GM18499 (cell line): ENCODE results near the gene GAPDHS.

Experiments
- ATAC-seq: cut with Tn5 transposase; IDR thresholded peaks from one replicate; pipeline ENCODE4 v1.9.1; 2021; ENCODE audit warnings: moderate number of reproducible peaks; ENCODE audit not compliant: insufficient read depth, unreplicated experiment

The GAPDHS gene

DNA sequence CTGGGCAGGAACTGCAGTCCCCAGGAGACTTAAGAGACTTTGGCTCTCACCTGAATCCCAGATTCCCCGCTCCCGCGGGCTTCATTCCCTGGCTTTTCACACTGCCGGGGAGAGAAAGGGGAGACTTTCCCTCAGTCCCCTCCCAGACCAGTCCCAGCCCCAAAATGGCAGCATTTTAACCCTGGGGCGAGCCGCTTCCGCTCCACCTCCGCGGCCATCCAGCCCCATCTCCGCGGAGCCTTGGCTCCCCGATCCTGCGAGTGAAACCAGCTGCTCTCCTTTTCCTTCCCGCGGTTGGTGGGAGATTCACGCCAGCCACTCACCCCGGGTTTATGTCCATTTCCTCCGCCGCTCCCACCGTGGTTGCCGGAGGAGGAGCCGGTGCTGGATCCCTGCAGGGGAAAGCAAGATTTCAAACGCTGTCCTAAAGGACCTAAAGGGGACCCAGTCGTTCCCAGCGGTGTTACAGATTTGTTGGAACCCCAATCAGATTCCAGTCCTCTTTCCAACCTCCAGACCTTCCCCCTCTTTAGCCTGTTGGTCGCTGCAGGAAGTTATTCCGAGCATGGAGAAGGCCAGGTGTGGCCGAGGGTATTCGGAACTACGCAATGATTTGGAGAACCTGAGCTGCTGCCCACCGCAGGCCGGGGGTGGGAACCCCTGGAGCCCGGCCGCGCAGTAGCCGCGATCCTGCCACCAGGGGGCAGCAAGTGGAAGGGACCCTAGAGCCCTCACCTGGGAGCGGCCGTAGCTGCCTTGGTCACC, 23.2 kb upstream of the GAPDHS start:
- no peak for ATAC-seq

DNA sequence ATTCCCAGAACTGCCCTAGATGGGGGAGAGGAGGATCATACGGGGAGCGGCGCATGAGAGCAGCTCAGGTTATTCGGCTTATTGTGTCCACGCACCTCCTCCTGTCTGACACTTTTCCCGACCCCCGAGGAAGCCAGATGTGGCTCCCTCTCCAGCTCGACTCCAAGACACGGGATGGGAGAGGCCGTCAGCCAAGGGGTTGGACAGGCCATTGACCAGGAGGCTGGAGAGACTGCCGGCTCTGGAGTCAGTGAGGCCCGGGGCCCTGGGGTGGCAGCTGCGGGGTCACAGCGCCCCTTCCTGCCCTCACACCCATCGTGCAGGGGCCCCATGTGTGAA, 22.7 kb upstream of the GAPDHS start:
- ATAC-seq = no peak

DNA sequence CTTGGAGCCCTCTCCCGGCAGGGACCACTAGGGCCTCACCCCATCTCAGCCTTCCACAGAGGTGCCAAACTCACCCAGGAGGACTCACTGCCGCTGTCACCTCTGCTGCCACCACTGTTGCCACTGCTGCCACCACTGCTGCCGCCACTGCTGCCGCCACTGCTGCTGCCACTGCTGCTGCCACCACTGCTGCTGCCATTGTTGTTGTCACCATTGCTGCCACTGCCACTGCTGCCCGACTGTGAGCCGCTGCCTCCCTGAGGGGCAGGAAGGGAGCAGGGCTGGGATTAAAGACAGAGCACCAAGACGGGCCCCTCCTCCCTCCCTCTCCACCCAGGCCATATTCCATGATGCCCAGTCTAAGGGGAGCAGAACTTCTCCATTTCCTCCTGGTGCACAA, 21.9 kb upstream of the GAPDHS start:
- ATAC-seq = no peak

DNA sequence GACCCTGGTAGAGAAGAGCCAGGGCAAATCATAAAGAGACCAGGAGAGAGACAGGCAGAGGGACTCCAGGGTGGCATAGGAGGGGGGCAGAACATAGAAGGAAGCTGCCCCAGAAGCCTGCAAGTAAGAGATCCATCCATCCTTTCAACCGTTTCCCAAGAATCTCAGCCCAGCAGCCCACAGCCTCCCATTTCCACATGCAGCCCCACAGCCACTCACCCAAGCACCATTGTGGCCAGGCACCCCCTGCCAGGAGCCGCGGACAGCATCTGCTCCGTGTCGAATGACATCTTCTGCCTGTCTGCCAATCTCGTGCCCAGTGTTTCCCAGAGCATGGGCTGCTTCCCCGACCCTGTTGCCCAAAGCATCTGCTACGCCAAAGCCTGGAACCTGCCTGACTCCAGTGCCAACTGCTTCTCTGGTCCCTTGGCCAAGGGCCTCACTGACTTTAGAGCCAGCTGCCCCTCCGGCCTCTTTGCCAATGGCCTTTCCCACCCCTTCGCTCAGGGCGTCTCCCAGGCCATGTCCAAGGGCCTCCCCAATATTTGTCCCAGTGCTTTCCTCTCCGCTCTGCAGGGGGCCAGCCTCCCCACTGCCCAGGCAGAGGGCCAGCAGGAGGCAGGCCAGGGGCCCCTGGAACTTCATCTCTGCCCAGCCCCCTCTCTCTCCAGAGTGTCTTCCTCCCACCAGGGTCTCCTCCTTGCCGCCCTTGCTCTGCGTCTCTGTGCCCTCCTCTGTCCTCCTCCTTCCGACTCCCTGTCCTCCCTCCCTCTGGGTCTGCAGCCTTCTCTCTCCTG, 20.2 kb upstream of the GAPDHS start:
- ATAC-seq = no peak

DNA sequence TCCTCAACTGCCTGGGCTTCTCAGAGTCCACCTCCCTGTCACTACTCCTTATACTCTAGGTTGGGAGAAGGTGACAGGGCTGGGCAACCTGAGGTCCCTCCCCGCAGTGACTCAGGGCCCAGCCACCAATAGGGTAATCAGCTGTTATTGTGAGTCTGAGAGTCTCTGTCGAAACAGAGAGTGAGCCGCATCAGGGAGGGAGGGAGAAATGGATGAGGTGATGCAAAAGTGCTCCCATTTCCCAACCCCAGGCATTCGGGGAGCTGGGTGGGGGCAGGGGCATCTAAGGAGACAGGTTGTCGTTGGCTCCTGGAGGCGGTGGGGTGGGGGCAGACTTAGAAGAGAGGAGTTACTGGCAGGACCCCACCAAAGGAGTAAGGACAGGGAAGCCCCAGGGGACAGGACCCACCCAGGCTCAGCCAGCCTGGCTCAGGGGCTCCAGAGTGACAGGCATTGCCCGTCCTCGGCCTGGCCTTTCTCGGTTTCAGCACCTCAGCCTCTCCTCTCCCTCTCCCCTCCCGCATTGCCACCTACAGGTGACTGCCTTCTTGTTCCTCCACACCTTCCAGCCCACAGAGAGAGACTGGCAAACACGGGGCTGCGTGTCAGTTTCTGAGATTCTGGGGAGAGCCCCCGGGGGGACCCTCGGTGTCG, 19.5 kb upstream of the GAPDHS start, which contains the start of gene DMKN:
TSS of gene DMKN (minus strand) at position 22 of the 654 bp plus-strand sequence. CDS start 174 bp downstream, outside the sequence.
- no peak for ATAC-seq

DNA sequence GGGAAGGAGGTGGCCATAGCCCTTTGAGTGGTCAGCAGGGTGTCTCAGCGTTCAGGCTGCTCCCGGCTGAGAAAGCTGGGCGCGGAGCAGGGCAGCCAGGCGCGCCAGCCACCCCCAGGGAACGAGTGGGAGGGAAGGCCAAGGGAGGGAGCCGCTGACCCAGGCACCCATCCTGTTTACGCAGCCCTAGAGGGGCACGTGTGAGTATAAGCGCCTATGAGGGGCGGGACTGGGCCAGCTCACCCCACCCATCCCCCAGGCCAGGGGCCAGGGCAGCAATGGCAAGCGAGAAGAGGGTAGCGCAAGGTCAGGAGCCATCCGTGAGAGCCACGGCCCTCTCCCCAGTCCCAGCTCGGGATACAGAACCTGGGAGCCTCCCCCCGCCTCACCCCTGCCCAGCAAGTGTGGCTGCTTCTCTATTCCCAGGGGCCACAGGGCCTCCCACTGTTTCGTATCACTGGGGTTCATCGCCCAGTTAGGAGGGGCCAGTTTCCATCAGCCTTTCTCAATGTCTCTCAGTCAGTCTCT, 18.9 kb upstream of the GAPDHS start:
- no peak for ATAC-seq

DNA sequence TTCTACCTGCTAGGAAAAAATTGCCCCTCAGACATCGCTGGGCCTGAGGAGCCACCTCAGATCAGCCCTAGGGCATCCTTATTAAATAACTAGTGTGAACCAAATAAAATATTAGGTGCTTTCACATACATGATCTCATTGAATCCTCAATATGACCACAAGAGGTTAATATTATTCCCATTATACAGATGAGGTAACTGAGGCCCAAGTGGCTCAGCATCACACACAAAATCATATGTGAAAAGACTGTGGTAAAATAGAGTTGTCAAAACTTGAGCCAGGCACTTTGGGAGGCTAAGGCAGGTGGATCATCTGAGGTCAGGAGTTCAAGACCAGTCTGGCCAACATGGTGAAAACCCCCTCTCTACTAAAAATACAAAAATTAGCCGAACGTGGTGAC, 16.9 kb upstream of the GAPDHS start:
- no peak for ATAC-seq

DNA sequence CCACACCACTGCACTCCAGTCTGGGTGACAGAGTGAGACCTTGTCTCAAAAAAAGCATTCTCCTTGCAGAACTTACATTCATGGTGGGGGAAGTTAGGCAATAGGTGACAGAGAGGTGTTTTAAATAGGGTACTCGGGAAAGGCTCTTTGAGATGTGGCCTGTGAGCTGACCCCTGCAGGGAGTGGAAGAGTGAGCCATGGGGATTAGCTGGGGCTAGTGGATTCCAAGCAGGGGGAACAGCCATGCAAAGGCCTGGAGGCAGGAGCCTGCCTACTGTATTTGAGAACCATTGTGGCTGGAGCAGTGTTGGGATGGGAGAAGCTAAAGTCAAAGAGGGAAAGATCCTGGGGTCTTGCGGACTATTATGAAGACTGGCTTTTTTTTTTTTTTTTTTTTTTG, 15.9 kb upstream of the GAPDHS start:
- ATAC-seq = no peak

DNA sequence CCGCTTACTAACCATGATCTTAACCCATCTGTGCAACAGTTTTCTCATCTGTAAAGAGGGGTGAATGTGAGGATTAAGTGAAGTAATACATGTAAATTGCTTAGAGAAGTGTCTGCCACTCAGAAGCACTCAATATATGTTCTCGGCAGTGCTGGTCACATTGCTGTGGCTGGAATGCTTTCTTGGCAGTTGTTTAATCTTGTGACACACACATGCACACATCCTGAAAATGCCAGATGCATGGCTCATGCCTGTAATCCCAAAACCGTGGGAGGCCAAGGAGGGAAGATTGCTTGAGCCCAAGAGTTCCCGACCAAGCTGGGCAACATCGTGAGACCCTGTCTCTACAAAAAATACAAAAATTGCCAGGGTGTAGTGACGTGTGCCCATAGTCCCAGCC, 14.9 kb upstream of the GAPDHS start:
- no peak for ATAC-seq

DNA sequence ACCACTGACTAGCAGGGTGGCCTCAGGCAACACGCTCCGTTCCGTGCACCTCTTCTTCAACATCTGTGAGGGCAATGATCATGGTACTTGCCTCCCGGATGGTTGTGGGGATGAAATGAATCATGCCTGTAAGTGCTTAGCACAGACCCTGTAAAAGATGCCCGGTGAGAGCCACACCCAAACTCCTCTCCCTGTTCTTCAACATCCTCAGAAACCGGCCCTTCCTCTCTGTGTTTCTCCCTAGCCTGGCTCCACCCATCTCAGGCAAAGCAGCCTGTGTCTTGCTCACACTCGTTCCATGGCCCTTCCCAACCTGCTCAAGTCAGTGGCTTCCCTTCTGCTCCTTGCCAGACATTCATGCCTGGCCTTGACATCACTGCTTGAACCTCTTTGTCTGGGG, 14.0 kb upstream of the GAPDHS start:
- no peak for ATAC-seq

DNA sequence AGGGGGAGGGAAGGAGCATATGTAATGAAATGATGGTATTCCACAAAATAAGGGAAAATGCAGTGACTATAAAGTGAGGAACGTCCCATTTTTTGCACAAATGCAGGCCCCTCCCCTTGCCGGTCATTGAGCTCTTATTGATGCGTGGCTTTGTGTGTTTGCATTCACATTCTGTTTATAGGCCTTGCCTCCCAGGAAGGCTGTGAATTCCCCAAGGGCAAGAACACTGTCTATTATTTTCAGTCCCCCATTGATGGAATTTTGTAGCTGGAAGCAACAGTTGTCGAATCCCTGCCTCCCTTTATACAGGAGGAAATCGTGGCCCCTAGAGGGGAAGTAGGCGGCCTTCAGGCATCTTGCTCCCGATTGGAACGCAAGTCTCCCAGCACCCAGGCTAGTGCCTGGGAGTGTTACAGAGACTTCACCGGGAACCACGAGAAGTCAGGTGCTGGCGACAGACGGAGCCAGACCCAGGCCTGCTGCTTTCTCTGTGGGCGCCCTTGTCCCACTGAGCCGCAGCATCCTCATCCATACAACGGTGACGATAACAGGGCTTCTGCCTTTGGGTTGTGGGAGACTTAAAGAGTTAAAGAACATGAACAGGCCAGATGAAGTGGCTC, 12.0 kb upstream of the GAPDHS start:
- ATAC-seq = no peak

DNA sequence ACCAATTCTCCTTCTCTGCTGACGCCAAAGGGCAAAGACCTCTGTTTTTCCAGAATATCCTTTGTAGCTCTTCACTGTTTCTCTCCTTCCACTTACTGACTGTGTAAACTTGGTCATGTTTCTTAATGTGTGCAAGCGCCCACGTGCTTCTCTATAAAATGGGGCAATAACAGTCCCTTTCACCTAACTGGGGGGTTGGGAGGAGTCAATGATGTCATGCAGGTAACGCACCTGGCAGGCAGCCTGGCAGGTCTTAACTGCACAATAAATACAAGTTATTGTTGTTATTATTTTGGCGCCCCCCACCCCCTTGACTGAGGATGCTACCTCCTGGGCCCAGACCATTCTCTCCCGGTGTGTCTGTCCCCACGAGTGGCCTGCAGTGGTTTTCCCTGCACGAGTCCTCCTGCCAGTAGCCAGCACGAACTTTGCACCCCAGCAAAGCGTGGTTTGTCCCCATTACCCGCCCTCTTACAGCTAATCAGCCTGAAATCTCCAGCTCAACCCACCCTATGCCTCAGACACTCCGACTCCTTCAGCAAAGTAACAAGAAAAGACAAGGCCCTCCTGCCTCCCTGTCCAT, 10.4 kb upstream of the GAPDHS start:
- ATAC-seq = no peak

DNA sequence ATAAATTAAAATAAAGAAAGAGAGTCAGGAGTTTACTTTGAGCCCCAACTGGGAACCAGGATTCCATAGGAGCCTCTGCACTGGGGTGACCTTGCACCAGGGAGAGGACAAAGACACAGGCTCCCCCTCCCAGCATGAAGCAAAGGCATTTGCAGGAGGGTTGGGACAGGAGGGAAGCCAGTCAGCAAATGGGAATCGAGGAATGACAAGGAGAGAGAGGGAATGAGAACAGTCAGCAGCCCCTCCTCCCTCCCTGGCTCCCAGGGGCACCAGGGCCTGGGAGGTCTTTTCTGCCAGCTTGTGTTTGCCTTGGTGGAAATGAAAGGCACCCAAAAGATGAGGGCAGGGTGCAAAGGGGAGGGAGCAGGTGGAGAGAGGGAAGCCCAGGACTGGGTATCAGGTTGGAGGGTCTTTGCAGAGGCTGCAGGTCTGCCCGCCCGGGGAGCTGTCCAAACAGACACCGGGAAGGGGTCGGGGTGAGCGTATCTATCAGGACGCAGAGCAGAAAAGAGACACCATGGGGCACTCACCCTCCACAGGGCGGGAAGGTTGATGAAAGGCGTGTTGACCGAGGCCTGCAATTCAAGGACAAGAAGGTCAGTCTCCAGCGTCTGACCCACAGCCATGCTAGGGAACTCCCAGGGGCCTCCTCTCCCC, 8.9 kb upstream of the GAPDHS start:
- no peak for ATAC-seq

DNA sequence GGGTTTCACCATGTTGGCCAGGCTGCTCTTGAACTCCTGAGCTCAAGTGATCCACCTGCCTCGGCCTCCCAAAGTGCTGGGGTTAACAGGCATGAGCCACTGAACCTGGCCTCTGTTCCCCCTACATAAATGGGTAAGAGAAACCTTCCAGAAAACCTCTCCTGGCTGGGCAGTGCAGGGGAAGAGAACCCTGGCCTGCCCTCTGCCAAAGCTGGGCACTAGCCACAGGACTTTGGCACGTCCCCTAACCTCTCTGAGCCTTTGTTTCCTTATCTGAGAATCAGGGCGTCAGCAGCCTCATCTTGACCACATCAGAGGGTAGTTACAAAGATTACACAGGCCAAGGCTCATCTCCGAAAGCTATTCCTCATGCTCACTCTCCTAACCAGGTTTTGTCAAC, 7.4 kb upstream of the GAPDHS start:
- no peak for ATAC-seq

DNA sequence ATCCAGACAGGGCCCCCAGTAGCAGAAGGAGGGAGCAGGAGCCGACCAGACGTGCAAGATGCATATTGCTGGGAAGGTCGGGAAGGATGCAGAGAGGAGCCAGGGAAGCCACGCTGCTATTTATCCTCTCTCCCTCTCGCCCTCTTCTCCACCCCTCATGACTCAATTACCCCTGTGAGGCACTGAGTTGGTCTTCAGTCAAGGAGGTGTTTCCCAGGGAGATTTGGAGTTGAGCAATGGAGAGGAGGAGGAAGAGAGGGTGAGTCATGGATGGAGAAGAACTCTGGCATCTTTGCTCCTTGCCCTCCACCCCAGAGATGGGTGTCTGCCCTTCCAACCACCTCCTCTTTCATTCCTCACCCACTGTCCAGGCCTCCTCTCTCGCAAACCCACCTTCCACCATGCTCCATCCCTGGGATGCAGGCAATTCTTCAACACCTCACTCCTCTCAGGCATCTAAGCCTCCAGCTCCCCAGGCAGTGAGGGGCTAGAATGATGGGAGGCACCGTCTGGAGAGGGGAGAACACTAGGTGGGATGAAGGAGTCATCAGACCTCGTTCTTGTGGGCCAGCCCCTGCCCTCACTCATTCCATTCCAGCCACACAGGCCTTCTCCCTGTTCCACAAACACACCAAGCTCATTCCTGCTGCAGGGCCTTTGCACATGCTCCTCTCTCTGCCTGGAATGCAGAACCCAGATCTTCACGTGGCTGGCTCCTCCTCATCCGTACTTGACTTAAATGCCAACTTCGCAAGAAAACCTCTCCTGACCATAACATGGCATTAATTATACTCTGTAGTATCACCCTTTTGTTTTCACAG, 4.8 kb upstream of the GAPDHS start, which contains the start of gene SBSN:
TSS of gene SBSN (minus strand) at position 94 of the 821 bp plus-strand sequence. CDS start at position 64, 30 bp downstream.
- no peak for ATAC-seq

DNA sequence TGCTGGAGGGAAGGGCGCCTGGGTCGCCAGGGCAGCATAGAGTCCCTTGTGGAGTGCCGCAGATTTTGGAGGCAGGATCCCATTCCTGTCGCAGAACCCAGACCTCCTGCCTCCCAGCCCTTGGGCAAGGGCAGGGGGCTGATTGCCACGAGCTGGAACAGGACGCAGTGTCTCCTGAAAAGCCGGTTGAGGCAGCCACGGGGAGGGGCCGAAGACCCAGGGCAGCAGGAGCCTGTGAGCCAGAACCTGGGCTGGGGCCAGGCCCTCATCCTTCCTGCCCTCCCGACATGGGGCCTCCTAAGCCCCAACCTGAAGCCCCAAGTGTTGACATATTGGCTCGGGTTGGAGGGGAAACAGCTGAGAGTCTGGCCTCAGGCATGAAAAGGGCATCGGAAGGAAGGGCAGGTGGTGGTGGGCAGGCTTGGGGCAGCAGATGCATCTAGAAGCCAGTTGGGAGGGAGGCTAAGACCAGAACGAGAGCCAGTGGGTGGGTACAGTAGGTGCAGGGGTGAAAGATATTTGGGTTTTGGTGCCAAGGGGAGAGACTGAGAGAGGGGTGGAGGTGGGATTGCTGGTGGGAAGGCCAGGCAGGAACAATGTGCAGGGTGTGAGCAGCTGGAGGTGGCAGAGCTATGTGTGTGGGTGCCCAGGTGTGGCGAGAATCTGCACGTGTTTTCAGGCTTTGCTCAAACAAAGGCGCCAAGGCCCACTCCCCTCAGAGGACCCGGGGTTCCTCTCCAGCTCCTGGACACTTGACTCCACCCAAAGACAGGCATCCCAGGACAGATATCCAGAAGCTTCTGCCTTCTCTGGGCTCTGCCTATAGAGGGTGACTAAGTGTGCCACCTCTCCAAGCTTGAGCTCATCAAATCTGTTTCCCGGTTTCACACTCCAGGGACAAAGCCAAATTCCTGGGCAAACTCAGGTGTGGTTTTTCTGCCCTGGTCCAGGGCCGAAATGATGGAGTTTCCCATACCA, 3.7 kb upstream of the GAPDHS start:
- no peak for ATAC-seq

DNA sequence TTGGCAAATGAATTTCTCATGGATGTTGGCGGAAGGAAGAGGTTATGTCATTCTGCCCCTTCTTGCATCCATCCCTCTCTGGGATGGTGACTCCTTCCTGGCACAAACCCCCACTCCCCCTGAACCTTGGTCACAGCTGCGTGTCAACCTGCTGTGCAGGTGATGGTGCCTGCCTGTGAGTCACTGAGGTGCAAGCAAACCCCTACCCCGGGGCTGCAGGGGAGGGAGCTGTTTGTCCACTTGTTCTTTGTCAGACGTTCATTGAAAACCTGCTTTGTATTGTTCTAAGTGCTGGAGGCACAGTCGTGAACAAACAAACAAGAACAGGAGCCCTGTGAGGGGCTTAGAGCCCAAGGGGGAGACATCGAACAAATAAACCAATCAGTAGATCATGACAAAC, 2.0 kb upstream of the GAPDHS start:
- no peak for ATAC-seq
